ENCODE measurements around the gene INSRR. TPM values are rescaled to one million over a fixed set of nuclear protein-coding genes. Genes with fewer than 3 reads are reported as not detected.

INSRR gene
- total and polyA plus RNA-seq, 9 of the 15 experiments (the other 6 are each of a cell fraction or from before 2014, with no cell fraction given), result 0.03 to 0.18 (median 0.06) TPM; not detected in 3

DNA sequence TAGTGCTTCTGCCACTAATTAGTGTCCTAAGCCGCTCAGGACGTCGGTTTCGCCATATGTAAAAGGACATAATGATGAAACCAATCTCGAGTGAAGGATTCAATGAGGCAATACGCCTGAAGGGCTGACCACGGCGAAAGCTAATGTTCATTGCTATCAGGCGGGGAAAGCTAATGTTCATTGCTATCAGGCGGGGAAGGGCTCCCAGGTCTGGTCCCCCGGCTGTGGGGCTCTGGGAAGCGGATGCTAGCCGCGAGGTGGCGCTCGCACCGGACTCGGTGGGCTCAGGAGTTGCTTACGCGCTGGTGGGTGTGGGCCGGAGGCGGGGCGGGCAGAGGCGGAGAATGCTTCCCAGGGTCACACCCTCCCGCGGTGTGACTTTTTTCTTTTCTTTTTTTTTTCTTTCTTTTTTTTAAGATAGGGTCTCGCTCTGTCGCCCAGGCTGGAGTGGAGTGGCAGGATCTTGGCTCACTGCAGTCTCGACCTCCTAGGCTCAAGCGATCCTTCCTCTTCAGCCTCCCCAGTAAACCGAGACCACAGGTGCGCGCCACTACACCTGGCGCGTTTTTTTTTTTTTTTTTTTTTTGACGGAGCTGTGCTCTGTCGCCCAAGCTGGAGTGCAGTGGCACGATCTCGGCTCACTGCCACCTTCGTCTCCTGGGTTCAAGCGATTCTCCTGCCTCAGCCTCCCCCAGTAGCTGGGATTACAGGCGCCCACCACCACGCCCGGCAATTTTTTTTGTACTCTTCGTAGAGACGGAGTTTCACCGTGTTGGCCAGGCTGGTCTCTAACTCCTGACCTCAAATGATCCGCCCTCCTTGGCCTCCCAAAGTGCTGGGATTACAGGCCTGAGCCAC is 33.5 kb upstream of the INSRR start (continued):
- no peak for TF ChIP-seq PCBP1 (IDR thresholded peaks at IDR 0.05; ENCODE audit: low read depth, low read length, poor library complexity, severe bottlenecking)
- no peak for TF ChIP-seq ZNF347 (CRISPR knock-in tag; IDR thresholded peaks at IDR 0.05; ENCODE audit: low read depth)
- TF ChIP-seq ZNF175 (CRISPR knock-in tag; IDR thresholded peaks at IDR 0.05; ENCODE audit: low read depth), result no peak
- TF ChIP-seq, protein P1, sequence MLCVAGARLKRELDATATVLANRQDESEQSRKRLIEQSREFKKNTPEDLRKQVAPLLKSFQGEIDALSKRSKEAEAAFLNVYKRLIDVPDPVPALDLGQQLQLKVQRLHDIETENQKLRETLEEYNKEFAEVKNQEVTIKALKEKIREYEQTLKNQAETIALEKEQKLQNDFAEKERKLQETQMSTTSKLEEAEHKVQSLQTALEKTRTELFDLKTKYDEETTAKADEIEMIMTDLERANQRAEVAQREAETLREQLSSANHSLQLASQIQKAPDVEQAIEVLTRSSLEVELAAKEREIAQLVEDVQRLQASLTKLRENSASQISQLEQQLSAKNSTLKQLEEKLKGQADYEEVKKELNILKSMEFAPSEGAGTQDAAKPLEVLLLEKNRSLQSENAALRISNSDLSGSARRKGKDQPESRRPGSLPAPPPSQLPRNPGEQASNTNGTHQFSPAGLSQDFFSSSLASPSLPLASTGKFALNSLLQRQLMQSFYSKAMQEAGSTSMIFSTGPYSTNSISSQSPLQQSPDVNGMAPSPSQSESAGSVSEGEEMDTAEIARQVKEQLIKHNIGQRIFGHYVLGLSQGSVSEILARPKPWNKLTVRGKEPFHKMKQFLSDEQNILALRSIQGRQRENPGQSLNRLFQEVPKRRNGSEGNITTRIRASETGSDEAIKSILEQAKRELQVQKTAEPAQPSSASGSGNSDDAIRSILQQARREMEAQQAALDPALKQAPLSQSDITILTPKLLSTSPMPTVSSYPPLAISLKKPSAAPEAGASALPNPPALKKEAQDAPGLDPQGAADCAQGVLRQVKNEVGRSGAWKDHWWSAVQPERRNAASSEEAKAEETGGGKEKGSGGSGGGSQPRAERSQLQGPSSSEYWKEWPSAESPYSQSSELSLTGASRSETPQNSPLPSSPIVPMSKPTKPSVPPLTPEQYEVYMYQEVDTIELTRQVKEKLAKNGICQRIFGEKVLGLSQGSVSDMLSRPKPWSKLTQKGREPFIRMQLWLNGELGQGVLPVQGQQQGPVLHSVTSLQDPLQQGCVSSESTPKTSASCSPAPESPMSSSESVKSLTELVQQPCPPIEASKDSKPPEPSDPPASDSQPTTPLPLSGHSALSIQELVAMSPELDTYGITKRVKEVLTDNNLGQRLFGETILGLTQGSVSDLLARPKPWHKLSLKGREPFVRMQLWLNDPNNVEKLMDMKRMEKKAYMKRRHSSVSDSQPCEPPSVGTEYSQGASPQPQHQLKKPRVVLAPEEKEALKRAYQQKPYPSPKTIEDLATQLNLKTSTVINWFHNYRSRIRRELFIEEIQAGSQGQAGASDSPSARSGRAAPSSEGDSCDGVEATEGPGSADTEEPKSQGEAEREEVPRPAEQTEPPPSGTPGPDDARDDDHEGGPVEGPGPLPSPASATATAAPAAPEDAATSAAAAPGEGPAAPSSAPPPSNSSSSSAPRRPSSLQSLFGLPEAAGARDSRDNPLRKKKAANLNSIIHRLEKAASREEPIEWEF (CRISPR knock-in tag; IDR thresholded peaks at IDR 0.05), result no peak
- TF ChIP-seq, protein P2, sequence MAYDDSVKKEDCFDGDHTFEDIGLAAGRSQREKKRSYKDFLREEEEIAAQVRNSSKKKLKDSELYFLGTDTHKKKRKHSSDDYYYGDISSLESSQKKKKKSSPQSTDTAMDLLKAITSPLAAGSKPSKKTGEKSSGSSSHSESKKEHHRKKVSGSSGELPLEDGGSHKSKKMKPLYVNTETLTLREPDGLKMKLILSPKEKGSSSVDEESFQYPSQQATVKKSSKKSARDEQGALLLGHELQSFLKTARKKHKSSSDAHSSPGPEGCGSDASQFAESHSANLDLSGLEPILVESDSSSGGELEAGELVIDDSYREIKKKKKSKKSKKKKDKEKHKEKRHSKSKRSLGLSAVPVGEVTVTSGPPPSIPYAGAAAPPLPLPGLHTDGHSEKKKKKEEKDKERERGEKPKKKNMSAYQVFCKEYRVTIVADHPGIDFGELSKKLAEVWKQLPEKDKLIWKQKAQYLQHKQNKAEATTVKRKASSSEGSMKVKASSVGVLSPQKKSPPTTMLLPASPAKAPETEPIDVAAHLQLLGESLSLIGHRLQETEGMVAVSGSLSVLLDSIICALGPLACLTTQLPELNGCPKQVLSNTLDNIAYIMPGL (CRISPR knock-in tag; IDR thresholded peaks at IDR 0.05), result no peak
- no peak for TF ChIP-seq TCF7 (IDR thresholded peaks at IDR 0.05; ENCODE audit: borderline replicate concordance)
- TF ChIP-seq YBX1 (IDR thresholded peaks at IDR 0.05), result no peak
- TF ChIP-seq, protein P3, sequence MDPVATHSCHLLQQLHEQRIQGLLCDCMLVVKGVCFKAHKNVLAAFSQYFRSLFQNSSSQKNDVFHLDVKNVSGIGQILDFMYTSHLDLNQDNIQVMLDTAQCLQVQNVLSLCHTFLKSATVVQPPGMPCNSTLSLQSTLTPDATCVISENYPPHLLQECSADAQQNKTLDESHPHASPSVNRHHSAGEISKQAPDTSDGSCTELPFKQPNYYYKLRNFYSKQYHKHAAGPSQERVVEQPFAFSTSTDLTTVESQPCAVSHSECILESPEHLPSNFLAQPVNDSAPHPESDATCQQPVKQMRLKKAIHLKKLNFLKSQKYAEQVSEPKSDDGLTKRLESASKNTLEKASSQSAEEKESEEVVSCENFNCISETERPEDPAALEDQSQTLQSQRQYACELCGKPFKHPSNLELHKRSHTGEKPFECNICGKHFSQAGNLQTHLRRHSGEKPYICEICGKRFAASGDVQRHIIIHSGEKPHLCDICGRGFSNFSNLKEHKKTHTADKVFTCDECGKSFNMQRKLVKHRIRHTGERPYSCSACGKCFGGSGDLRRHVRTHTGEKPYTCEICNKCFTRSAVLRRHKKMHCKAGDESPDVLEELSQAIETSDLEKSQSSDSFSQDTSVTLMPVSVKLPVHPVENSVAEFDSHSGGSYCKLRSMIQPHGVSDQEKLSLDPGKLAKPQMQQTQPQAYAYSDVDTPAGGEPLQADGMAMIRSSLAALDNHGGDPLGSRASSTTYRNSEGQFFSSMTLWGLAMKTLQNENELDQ (CRISPR knock-in tag; IDR thresholded peaks at IDR 0.05; ENCODE audit: borderline replicate concordance), result no peak
- no peak for TF ChIP-seq BCL6 (CRISPR knock-in tag; IDR thresholded peaks at IDR 0.05)
- TF ChIP-seq, protein P4, sequence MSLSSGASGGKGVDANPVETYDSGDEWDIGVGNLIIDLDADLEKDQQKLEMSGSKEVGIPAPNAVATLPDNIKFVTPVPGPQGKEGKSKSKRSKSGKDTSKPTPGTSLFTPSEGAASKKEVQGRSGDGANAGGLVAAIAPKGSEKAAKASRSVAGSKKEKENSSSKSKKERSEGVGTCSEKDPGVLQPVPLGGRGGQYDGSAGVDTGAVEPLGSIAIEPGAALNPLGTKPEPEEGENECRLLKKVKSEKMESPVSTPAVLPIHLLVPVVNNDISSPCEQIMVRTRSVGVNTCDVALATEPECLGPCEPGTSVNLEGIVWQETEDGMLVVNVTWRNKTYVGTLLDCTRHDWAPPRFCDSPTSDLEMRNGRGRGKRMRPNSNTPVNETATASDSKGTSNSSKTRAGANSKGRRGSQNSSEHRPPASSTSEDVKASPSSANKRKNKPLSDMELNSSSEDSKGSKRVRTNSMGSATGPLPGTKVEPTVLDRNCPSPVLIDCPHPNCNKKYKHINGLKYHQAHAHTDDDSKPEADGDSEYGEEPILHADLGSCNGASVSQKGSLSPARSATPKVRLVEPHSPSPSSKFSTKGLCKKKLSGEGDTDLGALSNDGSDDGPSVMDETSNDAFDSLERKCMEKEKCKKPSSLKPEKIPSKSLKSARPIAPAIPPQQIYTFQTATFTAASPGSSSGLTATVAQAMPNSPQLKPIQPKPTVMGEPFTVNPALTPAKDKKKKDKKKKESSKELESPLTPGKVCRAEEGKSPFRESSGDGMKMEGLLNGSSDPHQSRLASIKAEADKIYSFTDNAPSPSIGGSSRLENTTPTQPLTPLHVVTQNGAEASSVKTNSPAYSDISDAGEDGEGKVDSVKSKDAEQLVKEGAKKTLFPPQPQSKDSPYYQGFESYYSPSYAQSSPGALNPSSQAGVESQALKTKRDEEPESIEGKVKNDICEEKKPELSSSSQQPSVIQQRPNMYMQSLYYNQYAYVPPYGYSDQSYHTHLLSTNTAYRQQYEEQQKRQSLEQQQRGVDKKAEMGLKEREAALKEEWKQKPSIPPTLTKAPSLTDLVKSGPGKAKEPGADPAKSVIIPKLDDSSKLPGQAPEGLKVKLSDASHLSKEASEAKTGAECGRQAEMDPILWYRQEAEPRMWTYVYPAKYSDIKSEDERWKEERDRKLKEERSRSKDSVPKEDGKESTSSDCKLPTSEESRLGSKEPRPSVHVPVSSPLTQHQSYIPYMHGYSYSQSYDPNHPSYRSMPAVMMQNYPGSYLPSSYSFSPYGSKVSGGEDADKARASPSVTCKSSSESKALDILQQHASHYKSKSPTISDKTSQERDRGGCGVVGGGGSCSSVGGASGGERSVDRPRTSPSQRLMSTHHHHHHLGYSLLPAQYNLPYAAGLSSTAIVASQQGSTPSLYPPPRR (CRISPR knock-in tag; IDR thresholded peaks at IDR 0.05; ENCODE audit: borderline replicate concordance), result no peak
- no peak for TF ChIP-seq ZKSCAN3 (CRISPR knock-in tag; IDR thresholded peaks at IDR 0.05)
- no peak for TF ChIP-seq FOXJ3 (CRISPR knock-in tag; IDR thresholded peaks at IDR 0.05)

Data from K562 (cell line).